OCI-LY7 (cell line): Measurements from ENCODE around the gene NLRP3. TPM values are rescaled to one million over a fixed set of nuclear protein-coding genes. Genes with fewer than 3 reads are reported as not detected.

Experiments
- BruUV-seq: library from RNA; stranded (reverse); fragments of 400-500 nt; replicated peaks from 2 replicates; lab custom pipeline; 2021; lab: Mats Ljungman, UMichigan
- CTCF ChIA-PET: fragments of 300-600 bp; sonication (Branson Sonifier 250); formaldehyde crosslinking; loops from one replicate; lab custom pipeline; 2022; ENCODE audit warnings: antibody characterized with exemption; ENCODE audit not compliant: unreplicated experiment; lab: Charles Lee
- POLR2A ChIA-PET: fragments of 300-600 bp; sonication (Branson Sonifier 250); formaldehyde crosslinking; loops from one replicate; lab custom pipeline; 2022; ENCODE audit warnings: antibody characterized with exemption; lab: Charles Lee
- DNase-seq: peaks from one replicate; pipeline ENCODE4 v3.0.0-alpha.2; 2015; ENCODE audit warnings: low spot score
- H2AFZ ChIP-seq: fragments of 200-600 bp; sonication (generic), shearing (Covaris generic); 2 replicates; pipeline ENCODE4 v1.6.1; 2014; ENCODE audit warnings: mild to moderate bottlenecking, antibody characterized with exemption, low read length, moderate library complexity
- H3K27ac ChIP-seq: fragments of 200-600 bp; sonication (generic); 2 replicates; pipeline ENCODE4 v1.5.1; 2014; ENCODE audit warnings: mixed run types, low read depth, mild to moderate bottlenecking, moderate library complexity, low read length, inconsistent platforms; ENCODE audit not compliant: poor library complexity, severe bottlenecking
- H3K36me3 ChIP-seq: fragments of 200-600 bp; sonication (generic); 2 replicates; pipeline ENCODE4 v1.6.1; 2014; ENCODE audit warnings: mild to moderate bottlenecking, antibody characterized with exemption, low read length, moderate library complexity, mixed read lengths; ENCODE audit not compliant: insufficient read depth
- H3K4me1 ChIP-seq: fragments of 200-600 bp; sonication (generic); 2 replicates; pipeline ENCODE4 v1.5.1; 2014; ENCODE audit warnings: mild to moderate bottlenecking, low read length; ENCODE audit not compliant: insufficient read depth, poor library complexity, severe bottlenecking
- H3K4me2 ChIP-seq: fragments of 200-600 bp; sonication (generic); 2 replicates; pipeline ENCODE4 v1.6.1; 2014; ENCODE audit warnings: mild to moderate bottlenecking, low read length
- H3K4me3 ChIP-seq: fragments of 200-600 bp; sonication (generic); 2 replicates; pipeline ENCODE4 v1.5.1; 2014; ENCODE audit warnings: mild to moderate bottlenecking, low read depth, low read length; ENCODE audit not compliant: poor library complexity, severe bottlenecking
- H3K79me2 ChIP-seq: fragments of 200-600 bp; sonication (generic); 2 replicates; pipeline ENCODE4 v1.6.1; 2016; ENCODE audit warnings: low read depth, mild to moderate bottlenecking, low read length, moderate library complexity, mixed read lengths; ENCODE audit not compliant: insufficient read depth
- H3K9me2 ChIP-seq: fragments of 200-600 bp; sonication (generic); 2 replicates; pipeline ENCODE4 v1.6.1; 2016; ENCODE audit warnings: mild to moderate bottlenecking, low read length, mixed read lengths; ENCODE audit not compliant: insufficient read depth
- H3K9me3 ChIP-seq: fragments of 200-600 bp; sonication (generic); 2 replicates; pipeline ENCODE4 v1.6.1; 2014; ENCODE audit warnings: mild to moderate bottlenecking, mixed run types, low read length, mixed read lengths
- H4K20me1 ChIP-seq: fragments of 200-600 bp; sonication (generic); 2 replicates; pipeline ENCODE4 v1.6.1; 2014; ENCODE audit warnings: mild to moderate bottlenecking, antibody characterized with exemption, low read length, moderate library complexity, mixed read lengths; ENCODE audit not compliant: insufficient read depth
- CTCF ChIP-seq: fragments of 200-600 bp; sonication (generic); conservative IDR thresholded peaks from 2 replicates; pipeline ENCODE4 v1.5.1; 2014; ENCODE audit warnings: mild to moderate bottlenecking, antibody characterized with exemption, low read length, moderate library complexity, mixed read lengths
- EZH2phosphoT487 ChIP-seq: fragments of 200-600 bp; sonication (generic); IDR thresholded peaks from 2 replicates; pipeline ENCODE4 v1.6.1; 2018; ENCODE audit warnings: low read depth, borderline replicate concordance, mild to moderate bottlenecking, mixed run types, antibody characterized with exemption, low read length, moderate library complexity, mixed read lengths
- intact Hi-C: fragments of 100-400 bp; cut with micrococcal nuclease; formaldehyde crosslinking; loops from one replicate; pipeline ENCODE4 v1.10.0; 2022; ENCODE audit not compliant: unreplicated experiment
- total RNA-seq, 2 experiments: library from RNA; depleted of rRNA in 1 of 2; stranded (reverse); fragments of >200 nt in 1 of 2; shearing (Covaris generic) in 1 of 2; gene quantifications; 2 replicates each; pipeline ENCODE4 v1.2.3, GENCODE V29; 2014 to 2022

The NLRP3 gene
- total RNA-seq, 2 experiments from 2014 or later: not detected

GRCh38 chr1:247459507-247459906 lies 43.5 kb downstream of the NLRP3 start:
- ChIA-PET POLR2A (interaction anchor here (0.7 kb wide), 1 partner anchor 109 kb away, joined by 3 read pairs; no protein-coding TSS in a partner anchor), CTCF (no interaction called here)
- Histone ChIP-seq H4K20me1 (no peaks in the 10 kb centered on the region), H3K79me2 (no peaks in the 10 kb centered on the region), H3K27ac (no peak overlapping the region), H3K4me1 (no peaks in the 10 kb centered on the region), H2AFZ (no peak overlapping the region), H3K9me2 (no peaks in the 10 kb centered on the region), H3K4me3 (no peak overlapping the region), H3K9me3 (no peaks in the 10 kb centered on the region), H3K36me3 (no peaks in the 10 kb centered on the region), H3K4me2 (no peak overlapping the region)
- TF ChIP-seq EZH2phosphoT487 (no peak), CTCF (no peak)
- intact Hi-C loops: no loop called here
- DNase-seq: no peak
- no TSS peak for BruUV-seq

- intact Hi-C loops: no loop called here
- DNase-seq: no peak
- no peak overlapping the region for H2AFZ ChIP-seq
- H3K9me2 ChIP-seq: no peaks in the 10 kb centered on the region
- H3K4me2 ChIP-seq: no peak overlapping the region
- BruUV-seq: no TSS peak
- H3K9me3 ChIP-seq: no peaks in the 10 kb centered on the region
- H3K36me3 ChIP-seq: no peaks in the 10 kb centered on the region
- POLR2A ChIA-PET: no interaction called here
- H3K79me2 ChIP-seq: no peaks in the 10 kb centered on the region
- no peak overlapping the region for H3K27ac ChIP-seq
- H3K4me1 ChIP-seq: no peaks in the 10 kb centered on the region
- H3K4me3 ChIP-seq: no peak overlapping the region
- no peaks in the 10 kb centered on the region for H4K20me1 ChIP-seq
- TF ChIP-seq CTCF (no peak), EZH2phosphoT487 (no peak)
- CTCF ChIA-PET: no interaction called here
Measured at GRCh38 chr1:247465796-247466195, 49.8 kb downstream of the NLRP3 start.

GRCh38 chr1:247467129-247467528 lies 51.2 kb downstream of the NLRP3 start:
- Histone ChIP-seq H2AFZ (no peak overlapping the region), H3K9me3 (no peaks in the 10 kb centered on the region), H3K4me2 (no peak overlapping the region), H3K4me3 (no peak overlapping the region), H3K9me2 (no peaks in the 10 kb centered on the region), H3K4me1 (no peaks in the 10 kb centered on the region), H3K36me3 (no peaks in the 10 kb centered on the region), H3K79me2 (no peaks in the 10 kb centered on the region), H3K27ac (no peak overlapping the region), H4K20me1 (no peaks in the 10 kb centered on the region)
- intact Hi-C loops: no loop called here
- ChIA-PET POLR2A (no interaction called here), CTCF (no interaction called here)
- BruUV-seq: no TSS peak
- TF ChIP-seq CTCF (no peak), EZH2phosphoT487 (no peak)
- no peak for DNase-seq
